IPS-NIHi7 (cell line): ENCODE data around the gene IPO13.

ENCODE experiments used
- DNase-seq: peaks from one replicate; pipeline ENCODE4 v3.0.0; 2012; ENCODE audit warnings: mixed read lengths; ENCODE audit errors: extremely low spot score

Gene IPO13

GRCh38 chr1:43987159-43987902, 40.6 kb downstream of the IPO13 start:
- no peak for DNase-seq

GRCh38 chr1:43990271-43991199, 43.8 kb downstream of the IPO13 start:
- DNase-seq: peak; percentile 32

DNA sequence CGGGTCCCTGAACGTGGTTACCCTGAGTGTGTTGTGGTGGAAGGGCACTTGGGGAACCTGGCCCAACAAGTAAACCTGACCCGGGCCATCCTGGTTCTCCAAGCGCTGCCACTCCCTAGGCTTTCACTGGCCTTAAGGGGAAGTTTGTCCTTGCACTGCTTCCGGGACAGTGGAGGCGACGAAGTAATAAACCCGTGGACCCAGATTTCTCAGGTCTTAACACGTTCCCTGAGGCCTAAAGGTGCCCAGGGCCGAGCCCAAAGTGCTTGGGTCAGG, 44.4 kb downstream of the IPO13 start:
- DNase-seq: no peak

DNA sequence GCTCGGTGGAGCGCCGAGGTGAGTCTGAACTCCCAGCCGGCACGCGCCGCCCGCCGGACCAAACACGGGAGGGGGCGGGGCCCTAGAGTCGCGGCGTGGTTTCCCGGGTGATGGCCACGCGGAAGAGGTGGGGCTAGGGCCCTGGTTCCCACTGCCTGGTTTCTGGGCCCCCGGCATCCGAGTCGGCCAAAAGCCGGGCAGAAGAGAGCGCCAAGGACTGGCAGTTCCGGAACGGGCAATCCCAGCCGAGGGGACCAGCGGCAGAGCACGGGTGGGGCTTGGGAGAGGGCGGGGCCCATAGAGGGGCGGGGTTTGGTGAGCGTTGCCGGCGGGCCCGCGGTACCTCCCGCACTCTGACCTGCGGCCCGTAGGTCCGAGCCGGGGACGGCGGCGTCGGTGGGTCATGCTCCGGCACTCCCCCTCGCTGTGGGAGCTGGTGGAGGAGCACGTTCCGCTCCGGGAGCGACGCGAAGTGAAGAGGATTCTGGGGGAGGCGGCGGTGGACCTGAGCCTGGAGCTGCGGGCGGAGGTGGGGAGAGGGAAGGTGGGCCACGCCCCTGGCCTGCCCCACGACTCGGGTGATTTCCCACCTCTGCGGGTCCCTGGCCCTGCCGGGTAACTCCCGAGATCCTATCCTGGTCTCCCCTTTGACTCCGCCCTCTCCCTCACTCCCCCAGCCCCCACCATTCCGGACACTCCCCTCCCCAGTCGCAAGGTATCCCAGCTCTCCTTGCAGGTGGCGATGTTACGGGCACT, 44.9 kb downstream of the IPO13 start, which contains the start of gene CCDC24:
Gene CCDC24 (plus strand): TSS at position 124 of the 756 bp plus-strand sequence. CDS start 280 bp downstream, at position 404.
- DNase-seq: peak; percentile 87

- DNase-seq: no peak
Measured at GRCh38 chr1:43992232-43992995, 45.7 kb downstream of the IPO13 start.

- no peak for DNase-seq
Measured at GRCh38 chr1:43993206-43993914, 46.6 kb downstream of the IPO13 start.

DNA sequence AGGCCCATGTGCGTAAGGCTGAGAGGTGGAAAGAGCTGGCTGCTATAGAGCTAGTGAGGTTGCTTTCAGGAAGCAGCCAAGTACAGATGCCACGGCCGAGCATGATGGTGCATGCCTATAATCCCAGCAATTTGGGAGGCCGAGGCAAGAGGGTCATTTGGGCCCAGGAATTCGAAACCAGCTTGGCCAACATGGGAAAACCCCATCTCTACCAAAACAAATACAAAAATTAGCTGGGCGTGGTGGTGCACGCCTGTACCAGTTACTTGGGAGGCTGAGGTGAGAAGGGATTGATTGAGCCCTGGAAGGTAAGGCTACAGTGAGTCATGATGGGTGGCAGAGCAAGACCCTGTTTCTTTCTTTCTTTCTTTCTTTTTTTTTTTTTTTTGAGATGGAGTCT, 47.3 kb downstream of the IPO13 start:
- DNase-seq: no peak

DNA sequence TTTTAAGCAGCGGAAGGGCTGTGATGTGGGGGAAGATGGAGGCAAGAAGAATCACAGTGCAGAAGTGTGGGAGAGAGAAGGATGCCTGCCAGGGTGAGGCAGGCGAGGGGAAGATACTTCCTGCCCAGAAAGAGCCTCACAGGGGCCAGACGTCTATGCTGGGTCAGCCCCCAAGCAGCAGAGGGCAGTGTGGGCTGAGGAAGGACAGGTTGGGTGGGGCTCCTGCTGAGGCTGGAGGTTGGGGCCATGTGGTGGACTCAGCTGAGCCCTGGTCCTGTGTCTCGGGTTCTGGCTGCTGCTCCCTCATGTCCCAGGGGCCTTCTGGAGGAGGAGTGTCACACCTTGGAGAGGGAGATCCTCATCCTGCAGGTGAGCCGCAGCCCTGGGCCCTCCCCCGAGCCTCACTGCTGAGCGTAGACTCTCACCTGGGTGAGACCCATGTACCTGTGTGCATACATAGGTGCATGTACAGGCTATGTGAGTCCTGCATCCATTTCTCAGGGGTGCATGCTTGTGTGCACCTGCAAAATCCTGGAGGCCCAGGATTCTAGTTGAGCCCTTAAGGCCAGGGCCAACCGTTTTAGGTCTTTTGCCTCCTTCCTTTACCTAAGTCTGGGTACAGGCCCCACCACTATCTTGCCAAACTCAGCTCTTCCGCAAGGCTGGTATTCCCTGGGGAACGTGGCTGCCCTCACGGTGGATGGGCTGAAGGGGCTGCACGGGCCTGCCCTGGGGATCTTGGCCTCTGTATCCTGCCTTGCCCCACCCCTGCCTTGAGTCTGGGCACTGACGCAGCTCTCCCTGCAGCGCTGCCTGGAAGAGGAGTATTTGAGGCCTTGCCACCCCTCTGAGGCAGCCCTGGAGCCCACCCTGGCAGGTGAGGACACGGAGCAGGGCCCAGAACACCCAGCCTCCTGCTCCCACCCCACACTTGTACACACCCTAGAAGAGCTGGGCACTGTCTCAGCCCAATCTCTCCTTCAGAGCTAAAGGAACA, 48.3 kb downstream of the IPO13 start:
- DNase-seq: peak; percentile 71

DNA sequence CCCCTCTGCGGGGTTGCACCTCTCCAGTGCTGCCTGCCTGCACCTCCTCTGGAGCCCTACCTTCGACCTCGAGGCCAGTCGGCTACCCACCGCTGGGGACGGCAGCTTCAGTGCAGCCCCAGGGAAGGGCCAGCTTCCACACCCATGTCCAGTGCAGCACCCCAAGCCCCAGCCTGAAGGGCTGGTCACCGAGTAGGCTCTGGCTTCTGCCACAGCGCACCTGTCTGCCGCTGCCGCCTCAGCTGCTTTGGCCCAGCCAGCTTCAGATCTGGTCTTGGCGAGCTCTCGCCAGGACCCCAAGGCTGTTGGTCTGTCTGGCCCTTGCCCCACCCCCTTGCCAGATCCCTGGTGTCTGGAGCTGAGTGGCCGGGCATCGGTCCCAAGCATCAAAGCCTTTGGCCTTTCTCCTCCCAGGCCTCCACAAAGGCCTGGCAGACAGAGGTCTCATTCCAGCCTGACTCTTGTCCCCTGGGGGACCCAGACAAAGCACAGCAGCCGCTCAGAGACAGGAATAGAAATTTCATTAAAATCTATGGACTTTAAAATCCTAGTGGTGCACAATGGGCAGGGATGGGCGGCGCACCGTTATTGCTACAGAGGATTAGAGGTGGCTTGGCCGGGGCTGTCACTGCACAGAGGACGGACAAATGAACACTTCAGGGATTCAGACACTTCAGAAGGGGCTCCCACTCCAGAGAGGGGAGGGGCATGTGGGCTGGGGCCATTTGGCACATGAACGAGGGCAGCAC, 49.4 kb downstream of the IPO13 start:
- no peak for DNase-seq

GRCh38 chr1:43996733-43997115, 50.0 kb downstream of the IPO13 start:
- no peak for DNase-seq

DNA sequence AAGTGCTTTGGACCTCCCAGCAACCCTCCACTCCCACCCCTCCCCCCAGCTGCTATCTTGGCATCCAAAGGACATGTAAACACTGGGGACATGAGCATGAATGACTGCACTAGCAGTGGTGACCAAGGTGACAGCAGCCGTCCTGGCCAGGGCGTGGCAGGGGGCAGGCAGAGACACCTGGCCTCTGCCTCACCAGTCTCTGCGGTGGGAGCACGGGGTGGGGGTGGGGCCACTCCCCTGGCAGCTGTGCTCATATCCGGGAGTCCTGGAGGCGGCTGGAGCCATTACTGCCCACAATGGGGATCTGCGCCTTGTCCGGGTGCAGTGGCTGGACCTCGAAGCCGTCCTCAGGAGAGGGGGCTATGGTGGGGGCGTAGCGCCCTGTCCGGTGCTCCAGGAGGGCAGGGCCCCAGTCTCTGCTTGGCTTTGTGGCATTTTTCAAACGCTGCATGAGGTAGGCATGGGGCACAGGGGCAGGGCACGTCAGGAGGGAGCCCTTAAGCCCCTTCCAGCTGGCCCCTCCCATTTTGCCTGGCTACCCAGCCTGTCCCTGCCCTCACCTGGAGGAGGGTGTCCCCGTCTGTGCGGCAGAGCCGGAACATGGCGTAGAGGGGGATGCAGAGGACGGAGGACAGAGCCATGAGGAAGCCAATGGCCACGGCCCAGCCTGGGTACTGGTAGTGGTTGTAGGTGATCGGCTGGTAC, 50.7 kb downstream of the IPO13 start:
- DNase-seq: no peak

DNA sequence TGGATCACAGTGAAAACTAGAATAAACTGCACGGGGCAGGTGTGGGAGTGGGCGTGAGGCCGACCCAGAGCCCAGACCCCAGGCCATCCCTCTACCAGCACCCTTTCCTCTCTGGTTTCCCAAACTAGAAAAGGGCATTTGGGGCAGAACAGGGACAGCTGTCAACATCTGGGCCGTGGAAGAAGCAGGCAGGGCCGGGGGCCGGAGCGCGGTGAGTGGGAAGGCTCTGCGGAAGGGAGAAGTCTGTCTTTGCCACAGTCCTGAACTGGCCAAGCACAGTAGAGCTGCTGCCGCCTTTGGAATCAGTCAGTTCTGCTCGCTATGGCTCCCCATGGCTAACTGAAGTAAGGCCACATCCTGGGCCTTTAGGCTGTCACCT, 51.2 kb downstream of the IPO13 start:
- DNase-seq: no peak

- DNase-seq: no peak
Measured at GRCh38 chr1:43999455-43999854, 52.7 kb downstream of the IPO13 start.

GRCh38 chr1:44000122-44000665, 53.4 kb downstream of the IPO13 start:
- DNase-seq: peak; percentile 25

DNA sequence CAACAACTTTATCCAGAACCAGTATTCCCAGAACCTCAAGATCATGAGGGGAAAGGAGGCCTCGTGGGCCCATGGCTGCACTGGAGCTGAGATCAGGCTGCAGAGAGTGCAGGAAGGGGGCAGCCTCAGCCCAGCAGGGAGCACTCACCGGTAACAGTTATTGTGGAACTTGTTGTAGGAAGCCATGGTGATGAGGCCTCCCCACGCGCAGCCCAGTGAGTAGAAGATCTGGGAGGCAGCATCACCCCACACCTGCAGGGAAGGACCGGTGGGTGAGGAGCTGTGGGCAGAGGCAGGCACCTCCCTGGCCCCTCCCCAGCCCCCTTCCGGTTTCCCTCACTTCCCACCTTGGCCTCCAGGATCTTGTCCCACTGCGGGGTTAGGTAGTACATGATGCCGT, 55.4 kb downstream of the IPO13 start:
- no peak for DNase-seq

GRCh38 chr1:44002606-44003157, 55.9 kb downstream of the IPO13 start:
- peak; percentile 48 for DNase-seq

- no peak for DNase-seq
Measured at GRCh38 chr1:44008259-44008658, 61.5 kb downstream of the IPO13 start.
